Measurements from ENCODE around the gene LRRC27. TPM values are rescaled to one million over a fixed set of nuclear protein-coding genes. Genes with fewer than 3 reads are reported as not detected.
A peak's percentile ranks its signal among the peaks of the same experiment; 100 is the strongest.

Gene LRRC27
- total RNA-seq, 4 donors from 2014 or later, result 5.9 to 69.5 (median 8.3) TPM; not detected in 1

- 65% methylated on average over 13 of the region's 17 CpGs; no CpG with 5 or more reads in 1 of the 2 donors for WGBS, 2 donors (ENCODE audit: low coverage in 1 of 2)
- in situ Hi-C loops (cut with MboI; ENCODE audit: low pct_ligation_motif_present in 1 of 4, low pct_unique_long_range_greater_than_20kb in 1 of 4, low sequenced_read_pairs in 3 of 4) (no loop called here), intact Hi-C loops (cut with DNase I; ENCODE audit: low total_unique reads) (no loop called here)
- peak; percentile 15 for DNase-seq
- Histone ChIP-seq H3K9me3 (no peaks in the 10 kb centered on the region), H3K27ac (peak overlapping the region; percentile 90 to 98 (median 96)), H3K27me3 (no peaks in the 10 kb centered on the region), H3K4me1 (peaks cover 37 to 69% (median 67%) of the 10 kb centered on the region in 4 donors), H3K36me3 (peaks cover 0 to 12% (median 5%) of the 10 kb centered on the region in 4 donors), H3K4me3 (no peak overlapping the region)
- TF ChIP-seq POLR2A (IDR thresholded peaks at IDR 0.05) (no peak), EP300 (IDR thresholded peaks at IDR 0.05; ENCODE audit: low read depth) (no peak), CTCF (IDR thresholded peaks at IDR 0.05) (no peak), POLR2AphosphoS5 (IDR thresholded peaks at IDR 0.05) (no peak)
Measured at GRCh38 chr10:132400547-132401151, 68.7 kb downstream of the LRRC27 start.

GRCh38 chr10:132401401-132402118, 69.6 kb downstream of the LRRC27 start:
- intact Hi-C loops (cut with DNase I; ENCODE audit: low total_unique reads) (no loop called here), in situ Hi-C loops (cut with MboI; ENCODE audit: low pct_ligation_motif_present in 1 of 4, low pct_unique_long_range_greater_than_20kb in 1 of 4, low sequenced_read_pairs in 3 of 4) (no loop called here)
- Histone ChIP-seq H3K4me3 (no peak overlapping the region), H3K4me1 (peaks cover 37 to 70% (median 63%) of the 10 kb centered on the region in 4 donors), H3K36me3 (peaks cover 0 to 20% (median 6%) of the 10 kb centered on the region in 4 donors), H3K9me3 (no peaks in the 10 kb centered on the region), H3K27ac (peak overlapping the region; percentile 90 to 98 (median 96)), H3K27me3 (no peaks in the 10 kb centered on the region)
- DNase-seq, result peak; percentile 89
- TF ChIP-seq POLR2A (IDR thresholded peaks at IDR 0.05) (peak; percentile 77), CTCF (IDR thresholded peaks at IDR 0.05) (no peak), POLR2AphosphoS5 (IDR thresholded peaks at IDR 0.05) (peak; percentile 40 to 82 (median 70)), EP300 (IDR thresholded peaks at IDR 0.05; ENCODE audit: low read depth) (peak; percentile 82)
- WGBS, 2 donors (ENCODE audit: low coverage in 1 of 2), result 52% methylated on average over 16 of the region's 20 CpGs; no CpG with 5 or more reads in 1 of the 2 donors

GRCh38 chr10:132402781-132403241, 70.8 kb downstream of the LRRC27 start:
- 83% methylated on average over 24 of the region's 24 CpGs; no CpG with 5 or more reads in 1 of the 2 donors for WGBS, 2 donors (ENCODE audit: low coverage in 1 of 2)

More at GRCh38 chr10:132402781-132403241, 70.8 kb downstream of the LRRC27 start:
- DNase-seq, result no peak
- H3K27ac ChIP-seq, result peak overlapping the region; percentile 90 to 98 (median 96)
- no peaks in the 10 kb centered on the region for H3K9me3 ChIP-seq
- H3K4me1 ChIP-seq, result peaks cover 47 to 81% (median 72%) of the 10 kb centered on the region in 4 donors
- H3K36me3 ChIP-seq, result peaks cover 0 to 21% (median 6%) of the 10 kb centered on the region in 4 donors
- H3K4me3 ChIP-seq, result no peak overlapping the region
- intact Hi-C loops (cut with DNase I; ENCODE audit: low total_unique reads) (no loop called here), in situ Hi-C loops (cut with MboI; ENCODE audit: low pct_ligation_motif_present in 1 of 4, low pct_unique_long_range_greater_than_20kb in 1 of 4, low sequenced_read_pairs in 3 of 4) (no loop called here)
- H3K27me3 ChIP-seq, result no peaks in the 10 kb centered on the region
- TF ChIP-seq CTCF (IDR thresholded peaks at IDR 0.05) (no peak), POLR2AphosphoS5 (IDR thresholded peaks at IDR 0.05) (no peak), EP300 (IDR thresholded peaks at IDR 0.05; ENCODE audit: low read depth) (no peak), POLR2A (IDR thresholded peaks at IDR 0.05) (no peak)

Data from transverse colon (tissue), 4 donors.